Hematopoietic multipotent progenitor cell treated with erythropoietin and hydrocortisone succinate and interleukin-3 and kit ligand, for 8 days (in vitro differentiated cells): Measurements from ENCODE around the gene OLFML2A.
"Not testable (repeated sequence)": the region's sequence is repeated elsewhere in the genome, so short reads cannot be mapped to it uniquely, and the experiment has no call there.

Experiments
- DNase-seq: peaks from one replicate; pipeline ENCODE4 v3.0.0-alpha.2; 2015

The OLFML2A gene

DNA sequence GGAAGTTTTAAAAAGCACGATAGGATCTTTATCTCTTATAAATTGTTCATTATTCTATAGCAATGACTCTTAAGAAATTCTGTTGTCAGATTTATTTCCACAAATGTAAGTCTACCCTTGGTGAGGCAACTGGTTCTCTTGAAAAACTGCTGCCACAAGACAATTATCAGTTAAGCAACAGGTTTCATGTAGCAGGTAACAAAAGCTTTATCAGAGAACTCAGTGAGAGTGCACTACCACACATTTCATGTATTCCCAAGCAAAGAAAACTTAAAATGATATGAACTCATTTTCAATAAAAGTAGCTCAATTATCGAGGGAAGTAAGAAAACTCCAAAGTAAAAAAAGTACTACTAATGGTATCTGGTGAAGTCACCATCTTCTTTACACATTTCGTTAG is 15.2 kb upstream of the OLFML2A start:
- no peak for DNase-seq

DNA sequence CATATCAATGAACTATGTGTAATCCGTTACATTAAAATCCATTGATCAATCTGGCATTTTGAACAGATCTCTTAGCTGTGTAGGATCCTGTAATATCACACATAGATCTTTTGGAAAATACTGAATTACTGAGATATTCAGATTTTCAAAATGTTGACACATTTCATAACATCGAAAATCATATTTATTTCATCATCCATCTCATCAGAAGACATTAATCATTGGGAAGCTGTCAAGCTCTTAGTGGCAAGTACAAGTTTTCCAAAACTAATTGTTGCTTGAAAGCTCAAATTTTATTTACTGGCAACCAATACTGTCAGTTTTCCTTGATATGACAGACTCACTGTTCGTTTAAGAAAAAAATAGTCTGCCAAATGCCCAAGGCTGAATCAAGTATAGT is 14.3 kb upstream of the OLFML2A start:
- DNase-seq = no peak

DNA sequence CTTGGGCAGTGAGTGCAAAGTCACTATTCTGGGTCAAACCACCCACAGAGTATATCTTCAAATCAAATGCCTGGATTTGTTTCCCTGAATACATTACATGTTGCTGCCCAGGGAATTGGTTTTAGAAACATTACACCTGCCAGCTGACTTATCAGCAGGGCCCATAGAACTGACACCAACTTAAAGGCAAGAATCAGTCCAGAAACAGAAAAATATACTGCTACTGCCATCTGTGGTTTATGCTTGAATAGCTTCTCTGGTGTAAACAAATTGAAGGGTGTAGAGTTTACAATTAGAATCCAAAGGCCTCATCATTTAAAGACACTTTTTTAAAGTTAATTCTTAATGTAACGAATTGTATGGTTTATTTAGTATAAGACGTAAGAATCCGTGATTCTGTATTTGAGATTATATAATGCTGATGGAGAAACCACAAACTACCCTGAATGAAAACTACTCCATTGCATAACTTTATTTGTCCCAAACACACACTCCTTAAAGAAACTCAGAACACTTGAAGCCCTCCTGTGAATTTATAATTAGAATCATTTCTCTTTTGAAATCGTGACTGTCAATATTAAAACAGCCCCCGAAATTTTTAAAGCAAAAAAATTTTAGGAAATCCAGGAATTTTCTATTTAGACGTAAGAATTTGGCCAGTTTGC is 12.0 kb upstream of the OLFML2A start:
- DNase-seq = peak; percentile 77

DNA sequence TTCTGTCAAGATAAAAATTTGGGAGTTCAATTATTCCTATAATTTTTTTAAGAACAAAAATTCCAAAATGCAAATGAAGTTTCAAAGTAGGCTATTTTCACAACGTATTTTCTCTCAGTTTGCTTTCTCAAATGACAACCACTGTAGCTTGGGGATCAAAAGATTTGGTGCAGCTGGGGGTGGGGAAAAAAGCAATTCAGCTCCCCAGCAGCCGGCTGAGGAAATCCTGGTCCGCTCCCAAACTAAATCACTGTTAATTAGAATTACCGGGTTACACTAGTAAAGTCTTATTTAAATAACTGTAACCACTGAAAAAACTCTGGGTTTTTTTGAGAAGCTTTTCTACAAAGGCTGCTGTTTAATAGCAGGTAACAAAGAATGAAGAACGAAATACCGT is 11.5 kb upstream of the OLFML2A start:
- DNase-seq = no peak

DNA sequence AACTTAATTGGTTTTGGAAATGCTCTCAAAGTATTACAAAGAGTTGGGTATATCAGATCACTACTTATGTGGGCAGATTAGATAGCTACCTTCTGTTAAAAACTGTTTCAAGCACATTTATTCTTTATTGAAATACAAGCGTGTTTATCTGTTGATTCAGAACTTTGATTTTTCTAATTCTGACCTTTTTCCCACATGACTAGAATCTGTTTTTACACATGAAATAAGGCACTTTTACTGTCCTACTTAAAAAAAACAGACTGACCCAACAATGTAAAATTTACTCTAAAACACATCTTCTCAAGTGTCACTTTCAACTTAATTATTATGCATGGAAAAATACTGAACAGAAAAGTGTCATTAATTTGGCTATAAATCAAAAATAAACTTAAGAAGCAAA is 10.6 kb upstream of the OLFML2A start:
- DNase-seq = no peak

DNA sequence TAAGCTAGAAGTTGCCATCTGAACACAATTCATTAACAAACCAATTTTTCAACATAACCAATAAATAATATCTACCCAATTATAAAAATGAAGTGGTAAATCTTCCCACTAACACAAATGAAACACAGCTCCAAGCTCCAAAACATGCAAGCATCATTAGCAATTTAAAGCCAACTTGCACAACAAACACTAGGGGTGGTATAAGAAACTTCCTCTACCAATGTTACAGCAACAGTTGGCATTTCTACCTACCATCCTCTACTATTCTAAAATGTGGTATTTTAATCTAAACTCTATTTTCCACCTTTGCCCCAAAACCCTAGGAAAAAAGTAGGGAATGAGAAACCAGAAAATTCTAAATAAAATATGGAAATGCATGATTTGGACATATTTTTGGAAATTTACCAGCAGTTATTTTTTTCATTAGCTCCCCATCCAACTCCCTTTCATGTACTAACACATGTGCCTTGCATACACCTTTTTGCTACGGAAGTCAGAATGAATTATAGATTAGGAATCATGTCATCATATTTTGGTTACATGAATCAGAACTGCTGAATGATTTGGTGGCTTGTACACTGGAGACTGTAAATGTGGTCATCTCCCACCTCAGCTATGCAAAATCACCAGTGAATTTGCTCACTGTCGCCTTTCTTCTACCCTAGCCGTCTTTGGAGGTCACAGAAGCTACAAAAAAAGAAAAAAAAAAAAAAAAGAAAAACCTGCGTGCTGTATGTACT is 9.9 kb upstream of the OLFML2A start:
- DNase-seq = no peak

DNA sequence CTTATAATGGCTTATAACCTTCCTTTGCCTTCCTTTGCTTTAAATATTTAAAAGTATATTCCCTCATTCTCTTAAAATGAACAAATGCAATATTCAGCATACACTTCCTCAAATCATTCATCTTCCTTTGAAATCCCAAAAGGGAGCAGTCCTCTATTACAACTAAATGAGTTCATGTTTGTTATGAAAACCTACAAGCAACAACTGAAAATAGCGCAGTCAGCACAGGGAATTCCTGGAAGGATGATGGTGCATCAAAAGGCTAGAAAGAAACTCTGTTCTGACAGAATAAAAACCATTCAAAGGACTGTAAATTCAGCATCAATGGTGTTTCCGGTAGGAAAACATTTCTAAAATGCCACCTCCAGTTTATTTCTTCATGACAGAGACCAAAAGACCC is 9.1 kb upstream of the OLFML2A start:
- DNase-seq = no peak

DNA sequence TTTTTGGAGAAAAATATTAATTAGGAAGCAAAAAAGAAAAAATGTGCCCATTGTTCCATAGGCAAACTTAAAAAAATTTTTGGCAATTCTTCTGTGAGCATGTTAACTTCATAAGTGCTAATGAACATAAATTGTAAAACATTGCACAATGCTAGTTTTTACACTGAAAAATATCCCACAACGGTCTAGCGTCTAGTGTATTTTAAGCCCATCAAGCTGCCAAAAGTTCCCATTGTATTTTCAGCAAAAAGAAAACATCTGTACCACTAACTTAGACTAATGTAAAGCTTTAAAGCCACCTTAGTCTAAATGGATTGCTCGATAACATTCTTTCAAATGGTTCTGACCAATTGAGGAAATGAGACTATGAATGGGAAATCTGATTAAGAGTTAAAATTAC is 8.6 kb upstream of the OLFML2A start:
- DNase-seq = no peak

DNA sequence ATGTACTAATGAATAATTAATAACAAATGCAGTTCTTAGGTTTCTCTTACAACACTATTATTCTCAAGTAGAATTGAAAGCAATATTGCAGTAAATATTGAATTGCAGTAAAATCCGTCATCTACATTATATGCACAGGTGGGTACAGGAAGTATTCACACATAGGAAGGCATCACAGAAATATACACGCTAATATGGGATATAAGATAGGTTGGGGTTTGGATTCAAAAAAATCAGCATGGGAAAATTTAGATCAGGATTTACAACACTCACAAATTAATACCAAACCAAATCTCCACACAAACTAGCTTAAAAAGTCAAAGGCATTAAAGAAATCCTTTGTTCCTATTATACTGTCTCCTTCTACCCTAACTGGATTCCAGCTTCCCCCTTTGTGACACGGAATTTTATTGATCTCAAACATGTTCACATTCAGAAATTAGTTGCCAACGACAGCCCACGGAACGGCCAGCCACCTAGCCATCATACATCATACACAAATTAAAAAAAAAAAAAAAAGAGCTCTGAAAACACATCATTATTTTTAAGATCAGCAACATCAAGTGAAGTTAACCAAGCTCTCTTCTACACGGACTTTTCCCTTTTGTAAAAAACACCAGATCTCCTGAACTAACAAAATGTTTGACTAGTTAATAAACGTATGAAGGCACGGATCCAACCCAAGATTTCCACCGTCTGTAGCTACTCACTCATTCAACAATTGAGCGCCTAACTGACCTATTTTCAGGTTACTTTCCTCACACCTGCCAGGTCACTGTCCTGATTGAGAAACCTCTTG is 8.0 kb upstream of the OLFML2A start:
- no peak for DNase-seq

DNA sequence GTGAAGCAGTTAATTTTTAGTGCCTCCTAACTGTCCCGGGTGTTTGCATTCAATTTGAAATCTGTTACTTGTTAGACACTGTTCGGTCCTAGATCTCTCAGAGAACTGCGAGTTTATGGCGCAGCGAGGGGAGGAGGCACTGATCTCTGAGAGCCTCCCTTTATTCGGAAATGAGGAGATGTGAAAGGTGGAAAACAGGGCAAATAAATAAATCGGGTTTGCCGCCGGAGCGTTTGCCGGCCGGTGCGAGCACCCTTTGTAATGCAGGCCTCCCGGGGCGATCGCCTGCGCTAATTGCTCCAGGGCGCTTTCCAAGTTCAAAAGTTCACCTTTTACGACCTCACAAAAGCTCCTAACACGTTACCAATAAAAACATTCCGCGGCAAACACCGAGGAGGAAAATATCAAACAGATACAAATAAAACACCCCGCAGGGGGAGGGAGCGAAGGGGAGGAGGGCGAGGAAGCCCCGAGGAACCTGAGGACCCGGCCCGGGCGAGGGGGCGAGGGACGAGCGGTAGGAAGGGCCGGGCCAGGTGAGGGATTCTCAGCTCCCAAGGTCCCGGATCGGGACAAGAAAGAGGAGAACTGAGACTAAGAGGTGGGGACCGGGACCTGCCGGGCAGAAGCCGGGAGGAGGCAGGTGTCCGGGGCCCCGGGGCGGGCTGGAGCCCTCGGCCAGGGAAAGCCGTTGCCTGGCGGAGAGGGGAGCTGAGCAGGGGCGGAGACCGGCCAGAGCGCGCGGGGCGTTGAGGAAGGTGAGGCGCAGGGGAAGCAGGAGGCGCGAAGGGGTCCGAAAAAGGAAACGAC is 7.2 kb upstream of the OLFML2A start:
- no peak for DNase-seq

DNA sequence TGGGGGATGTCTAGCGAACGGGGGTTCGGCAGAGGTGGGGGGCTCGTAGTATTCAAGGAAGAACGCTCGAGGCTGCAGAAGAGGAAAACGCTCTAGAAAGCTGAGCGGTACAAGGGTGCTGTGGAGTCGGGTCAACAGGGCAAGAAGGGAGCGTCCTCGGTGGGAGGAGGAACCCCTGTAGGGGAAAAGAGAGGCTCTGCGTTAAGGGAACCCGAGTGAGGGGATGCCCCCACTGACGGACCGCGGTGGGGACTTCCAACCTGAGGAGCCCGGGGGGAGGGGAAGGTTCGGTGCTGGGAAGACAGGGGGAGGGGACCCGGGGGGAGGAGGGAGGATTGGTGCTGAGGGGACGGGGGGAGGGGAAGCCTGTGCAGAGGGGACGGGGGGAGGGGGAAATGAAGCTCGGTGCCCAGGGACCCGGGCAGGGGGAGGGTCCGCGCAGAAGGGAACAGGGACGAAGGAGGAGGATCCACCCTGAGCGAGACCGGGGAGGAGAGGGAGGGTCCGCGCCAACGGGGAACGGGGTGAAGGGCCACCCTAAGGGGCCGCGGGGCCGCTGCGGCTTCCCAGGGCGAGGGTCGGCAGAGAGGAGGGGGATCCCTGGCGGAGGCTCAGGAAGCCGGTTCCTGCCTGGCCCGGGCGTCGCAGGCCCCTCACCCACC is 6.4 kb upstream of the OLFML2A start:
- DNase-seq = no peak

DNA sequence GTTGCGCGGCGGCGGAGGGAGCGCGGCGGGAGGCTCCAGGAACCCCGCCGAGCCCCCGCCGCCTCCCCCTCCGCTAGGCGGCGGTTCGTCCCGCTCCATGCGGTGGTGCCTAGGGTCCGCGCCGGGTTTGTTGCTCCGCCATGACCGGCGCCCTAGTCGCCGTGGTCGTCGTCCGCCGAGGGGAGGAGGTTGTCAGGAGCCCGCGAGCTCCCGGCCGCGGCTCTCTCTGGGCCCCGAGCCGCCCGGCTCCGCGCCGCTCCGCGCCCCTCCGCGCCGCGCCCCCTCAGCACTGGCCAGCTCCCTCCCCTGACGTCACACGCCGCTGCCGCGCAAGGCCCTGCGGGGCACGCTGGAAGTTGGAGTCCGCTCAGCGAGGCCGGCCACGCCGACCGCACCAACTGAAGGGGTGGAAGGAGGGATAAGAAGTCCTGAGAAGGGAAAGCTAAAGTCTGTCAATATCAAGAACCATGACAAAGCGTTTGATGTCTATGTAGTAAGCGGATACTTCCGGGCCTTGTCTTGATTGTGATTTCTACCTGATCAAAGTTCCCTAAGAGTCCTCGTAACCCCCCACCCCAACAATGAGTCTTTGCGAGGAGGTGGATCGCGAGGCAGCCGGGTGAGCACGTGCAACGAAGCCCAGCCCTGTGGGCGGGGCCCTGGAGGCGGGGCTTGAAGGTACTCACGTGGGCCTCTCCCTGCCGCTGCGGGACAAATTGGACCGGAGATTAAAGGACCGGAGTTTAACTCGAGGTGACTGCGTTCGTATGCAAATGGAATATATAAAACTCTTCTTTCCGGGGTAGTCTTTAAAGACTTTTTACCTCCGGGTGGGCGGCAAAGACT is 5.7 kb upstream of the OLFML2A start, which contains the start of gene NR6A1:
Gene NR6A1, minus strand, starts transcription at position 291 of the 846 bp plus-strand sequence.
- DNase-seq = peak; percentile 97

DNA sequence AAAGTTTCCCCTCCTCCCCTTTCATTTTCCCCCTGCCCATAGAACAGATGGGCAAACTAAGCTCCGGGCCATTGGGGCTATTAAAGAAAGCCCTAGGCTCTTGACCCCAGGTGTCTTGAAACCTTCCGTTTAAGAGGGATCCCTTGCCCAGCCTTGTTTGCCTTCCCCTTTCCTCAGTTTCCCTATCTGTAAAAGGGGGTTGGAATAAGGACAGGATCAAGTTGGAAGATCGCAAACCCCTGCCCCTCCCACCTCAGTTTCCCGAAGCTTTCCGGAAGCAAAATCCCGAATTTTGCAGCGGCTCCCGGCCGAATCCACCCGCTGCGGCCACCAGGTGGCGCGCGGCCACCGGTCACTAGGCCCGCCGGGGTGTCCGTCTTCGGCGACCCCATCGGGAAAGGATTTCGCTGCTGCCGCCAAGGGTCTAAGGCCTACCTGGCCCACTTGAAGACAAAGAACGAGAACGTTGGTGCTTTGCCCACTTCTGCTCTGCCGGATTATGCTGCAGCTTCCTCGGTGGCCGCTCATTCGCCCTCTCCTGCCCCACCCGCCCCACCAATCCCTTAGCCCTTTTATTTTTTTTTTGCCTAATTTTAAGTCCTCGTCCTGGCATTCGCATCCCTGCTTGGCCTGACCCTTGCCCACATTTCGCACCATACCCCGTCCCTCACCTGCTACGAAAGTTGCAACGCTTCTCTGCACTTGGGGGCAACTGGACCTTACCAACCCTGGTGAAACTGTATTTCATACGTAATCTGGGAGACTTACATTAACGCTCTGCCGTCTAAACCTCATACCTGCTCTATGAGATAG is 4.9 kb upstream of the OLFML2A start:
- DNase-seq = no peak

DNA sequence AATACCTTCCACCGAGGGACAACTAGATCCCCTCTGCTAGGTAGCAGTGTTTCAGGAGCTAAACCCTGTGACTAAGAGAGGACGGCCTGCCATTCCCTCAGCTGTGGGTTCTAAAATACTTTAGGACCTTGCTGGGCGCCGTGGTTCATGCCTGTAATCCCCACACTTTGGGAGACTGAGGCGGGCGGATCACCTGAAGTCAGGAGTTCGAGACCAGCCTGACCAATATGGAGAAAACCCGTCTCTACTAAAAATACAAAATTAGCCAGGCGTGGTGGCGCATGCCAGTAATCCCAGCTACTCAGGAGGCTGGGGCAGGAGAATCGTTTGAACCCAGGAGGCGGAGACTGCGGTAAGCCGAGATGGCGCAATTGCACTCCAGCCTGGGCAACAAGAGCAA is 4.1 kb upstream of the OLFML2A start:
- not testable (repeated sequence) for DNase-seq

DNA sequence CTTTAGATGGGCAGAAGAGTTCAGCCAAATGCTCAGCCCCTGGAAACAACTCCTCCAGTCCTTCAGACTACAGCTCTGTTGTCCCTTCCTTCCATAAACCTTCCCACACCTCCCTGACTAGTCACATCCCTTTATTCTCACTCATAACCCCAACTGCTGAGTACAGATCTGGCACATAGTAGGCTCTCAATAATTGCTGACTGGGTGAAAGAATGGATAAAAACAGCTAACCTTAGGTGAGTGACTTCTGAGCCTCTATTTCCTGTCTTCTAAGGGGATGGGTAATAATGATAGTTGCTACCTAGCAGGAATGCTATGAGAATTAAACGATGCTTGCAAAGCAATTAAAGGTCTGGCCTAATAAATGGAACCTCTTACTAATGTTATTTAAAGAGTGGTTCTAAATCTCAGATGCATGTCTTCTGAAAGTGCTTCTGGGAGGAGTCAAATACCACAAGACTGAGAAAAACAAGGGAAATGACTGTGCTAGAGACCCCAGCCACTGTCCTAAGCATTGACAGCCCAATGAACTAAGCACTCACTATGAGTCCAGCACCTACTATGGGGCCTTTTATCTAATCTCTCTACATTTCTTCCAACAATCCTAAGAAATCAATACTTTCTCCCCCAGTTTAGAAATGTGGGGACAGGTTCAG is 3.3 kb upstream of the OLFML2A start:
- no peak for DNase-seq

DNA sequence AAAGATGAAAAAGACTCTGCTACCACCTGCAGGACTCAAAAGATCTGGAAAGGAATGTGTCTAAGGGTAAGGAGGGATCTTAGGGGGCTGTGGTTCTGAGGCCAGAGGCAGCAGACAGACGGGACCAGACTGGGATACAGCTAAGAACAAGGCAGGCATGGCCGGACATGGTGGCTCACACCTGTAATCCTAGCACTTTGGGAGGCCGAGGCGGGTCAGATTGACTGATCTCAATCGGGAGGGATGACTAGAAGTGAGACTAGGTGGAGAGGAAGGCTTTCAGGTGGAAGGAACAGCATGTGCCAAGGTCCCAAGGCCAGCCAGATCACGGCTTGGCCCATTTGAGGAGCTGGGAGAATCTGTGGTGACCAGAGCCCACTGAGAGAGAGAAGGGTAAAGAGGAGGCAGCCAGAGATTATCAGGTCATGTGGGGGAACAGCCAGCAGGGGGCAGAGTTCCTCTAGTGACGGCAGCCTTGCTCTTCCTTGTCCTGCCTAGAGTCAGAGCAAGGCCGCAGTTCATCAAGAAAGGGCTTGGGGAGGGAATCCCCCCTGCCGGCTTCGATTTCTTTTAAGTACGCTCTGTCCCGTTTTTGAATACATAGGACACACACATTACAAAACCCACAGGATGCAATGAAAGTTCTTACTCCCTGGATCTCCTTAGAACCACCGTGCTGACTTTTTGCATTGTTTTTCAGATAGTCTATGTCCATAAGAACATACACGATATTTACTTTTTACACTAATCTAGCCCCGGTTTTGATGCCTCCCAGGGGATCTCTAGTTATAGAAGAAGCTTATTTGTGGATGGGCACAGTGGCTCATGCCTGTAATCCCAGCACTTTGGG is 2.6 kb upstream of the OLFML2A start:
- DNase-seq = peak; percentile 84

DNA sequence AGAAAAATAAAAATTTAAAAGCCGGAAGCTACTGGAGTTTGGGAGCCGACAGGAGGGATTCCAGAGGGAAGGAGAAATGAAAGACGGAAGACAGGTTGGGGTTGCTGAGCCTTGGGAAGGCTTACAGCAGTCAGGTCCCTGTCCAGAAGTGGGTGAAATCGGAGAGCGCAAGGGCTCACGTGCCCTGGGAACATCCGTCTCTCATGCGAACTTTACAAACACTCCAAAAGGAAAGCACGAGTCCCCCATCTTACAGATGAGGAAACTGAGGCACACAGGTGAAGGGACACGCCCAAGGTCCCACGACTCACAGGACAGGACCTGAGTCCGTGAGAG is 347 bp upstream of the OLFML2A start:
- DNase-seq = no peak

DNA sequence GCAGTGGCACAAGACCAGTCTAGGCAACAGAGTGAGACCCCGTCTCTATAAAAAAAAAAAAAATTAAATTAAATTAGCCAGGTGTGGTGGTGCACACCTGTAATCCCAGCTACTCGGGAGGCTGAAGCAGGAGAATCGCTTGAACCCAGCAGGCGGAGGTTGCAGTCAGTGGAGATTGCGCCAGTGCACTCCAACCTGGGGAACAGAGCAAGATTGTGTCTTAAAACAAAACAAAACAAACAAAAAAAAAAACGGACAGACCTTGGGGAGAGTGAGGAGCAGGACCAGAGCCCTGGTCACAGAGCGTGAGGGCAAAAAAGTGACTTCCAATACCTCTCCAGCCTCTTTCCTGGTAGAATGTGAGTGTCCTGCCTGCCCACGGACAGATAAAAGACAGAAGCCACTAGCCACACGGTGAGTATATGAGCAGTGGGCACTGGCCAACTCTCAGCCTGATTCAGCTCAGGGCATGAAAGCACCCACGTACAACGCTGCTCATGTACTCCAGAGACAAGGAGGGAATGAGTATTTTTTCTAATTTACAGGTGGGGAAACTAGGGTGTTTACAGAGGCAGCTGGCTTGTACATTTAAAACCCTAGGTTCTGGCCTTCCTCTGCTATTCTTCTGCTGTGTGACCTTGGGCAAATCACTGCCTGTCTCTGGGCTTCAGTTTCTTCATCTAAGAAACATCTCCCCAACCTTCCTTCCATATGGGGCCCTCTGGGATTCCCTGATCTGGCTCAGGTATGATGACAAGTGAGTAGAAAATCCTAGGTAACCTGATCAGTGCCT is 1.8 kb downstream of the OLFML2A start:
- DNase-seq = no peak
